ENCODE data around the gene ZNF503.

ZNF503 gene

GRCh38 chr10:75353183-75353582 lies 48.4 kb downstream of the ZNF503 start:
- DNase-seq (ENCODE audit: low read depth in 2 of 2) = no peak

GRCh38 chr10:75352650-75353049 lies 48.9 kb downstream of the ZNF503 start:
- DNase-seq (ENCODE audit: low read depth in 2 of 2) = no peak

DNA sequence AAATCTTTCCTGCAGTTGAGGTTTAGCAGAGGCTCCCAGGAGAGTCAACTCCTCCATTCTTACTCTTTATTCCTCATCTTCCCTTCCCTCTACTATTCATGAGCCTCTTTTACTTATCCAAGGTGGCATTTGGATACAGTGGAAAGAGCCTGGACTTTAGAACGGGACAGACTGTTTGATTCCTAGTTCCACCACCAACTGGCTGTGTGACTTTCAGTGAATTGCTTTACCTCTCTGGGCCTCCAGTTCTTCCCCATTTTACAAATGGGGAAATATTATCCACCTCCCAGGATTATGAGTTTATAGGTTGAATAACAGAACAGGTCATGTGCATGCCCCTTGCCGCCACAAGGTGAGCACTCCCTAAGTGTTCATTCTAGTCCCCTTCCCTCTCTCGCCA lies 49.9 kb downstream of the ZNF503 start:
- no peak for DNase-seq (ENCODE audit: low read depth in 2 of 2)

DNA sequence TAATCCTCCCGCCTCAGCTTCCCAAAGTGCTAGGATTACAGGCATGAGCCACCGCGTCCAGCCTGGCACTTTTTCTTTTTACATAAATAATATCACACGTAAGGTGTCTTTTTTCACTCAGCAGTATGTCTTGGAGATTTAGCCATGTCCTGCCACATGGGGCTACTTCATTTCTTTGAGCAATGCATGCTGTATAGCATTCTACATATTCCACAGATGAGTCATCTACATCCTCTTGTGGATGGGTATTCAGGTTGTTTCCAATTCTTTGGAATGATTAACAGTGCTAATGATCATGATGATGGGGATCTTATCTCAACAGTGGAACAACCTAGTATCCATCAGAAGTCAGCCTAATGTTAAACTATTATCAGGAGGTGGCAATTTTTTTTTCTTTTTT lies 50.8 kb downstream of the ZNF503 start:
- no peak for DNase-seq (ENCODE audit: low read depth in 2 of 2)
